B cell (primary cell): ENCODE data around the gene CATSPERZ. TPM values are rescaled to one million over a fixed set of nuclear protein-coding genes. Genes with fewer than 3 reads are reported as not detected.

ENCODE experiments used
- ATAC-seq: fragments of 200-7000 bp; cut with Tn5 transposase; one replicate; pipeline ENCODE4 v1.10.0; 2021; ENCODE audit warnings: low read depth, mild to moderate bottlenecking, moderate number of reproducible peaks, moderate library complexity
- CTCF ChIA-PET: fragments of 350-600 bp; sonication (Branson Sonifier 250); formaldehyde crosslinking; loops from one replicate; lab custom pipeline; 2021; ENCODE audit warnings: antibody characterized with exemption, inconsistent platforms; lab: Charles Lee
- POLR2A ChIA-PET: fragments of 350-600 bp; sonication (Branson Sonifier 250); formaldehyde crosslinking; loops from one replicate; lab custom pipeline; 2021; ENCODE audit warnings: antibody characterized with exemption; lab: Charles Lee
- DNase-seq: peaks from one replicate; pipeline ENCODE4 v3.0.0; 2013
- H2AFZ ChIP-seq: 2 replicates; pipeline ENCODE4 v1.6.1; 2012; ENCODE audit warnings: mild to moderate bottlenecking, low read depth, low read length; ENCODE audit not compliant: insufficient read depth, poor library complexity, severe bottlenecking
- H3K27ac ChIP-seq, 2 donors: 1 replicate in 1 of 2; 2 replicates in 1 of 2; pipeline ENCODE4 v1.5.1; 2012 to 2013; ENCODE audit warnings: low read length in 2 of 2, mild to moderate bottlenecking in 2 of 2, moderate library complexity in 1 of 2
- H3K27me3 ChIP-seq, 4 experiments: fragments of 200-600 bp in 1 of 4; sonication (generic) in 1 of 4; replicated peaks in 1 of 4; 1 replicate in 2 of 4; 2 replicates in 2 of 4; pipeline versions ENCODE4 v1.6.1 to v1.7.0; 2013 to 2016; ENCODE audit warnings: low read length in 3 of 4, mild to moderate bottlenecking in 2 of 4, mixed read lengths in 1 of 4, moderate library complexity in 1 of 4; ENCODE audit not compliant: insufficient read depth in 4 of 4, control insufficient read depth in 3 of 4; ENCODE audit errors: control extremely low read depth in 1 of 4
- H3K36me3 ChIP-seq, 2 experiments: replicated peaks in 1 of 2; 1 replicate in 1 of 2; 2 replicates in 1 of 2; pipeline versions ENCODE4 v1.6.1 to v1.7.1; 2013; ENCODE audit warnings: low read length in 1 of 2; ENCODE audit not compliant: insufficient read depth in 2 of 2, control insufficient read depth in 1 of 2; ENCODE audit errors: control extremely low read depth in 1 of 2, extremely low read depth in 1 of 2
- H3K4me1 ChIP-seq, 2 donors: fragments of 200-600 bp in 1 of 2; sonication (generic) in 1 of 2; 1 replicate in 1 of 2; 2 replicates in 1 of 2; pipeline versions ENCODE4 v1.5.1 to v1.6.1; 2013 to 2017; ENCODE audit warnings: low read length in 2 of 2; ENCODE audit not compliant: control insufficient read depth in 2 of 2, insufficient read depth in 2 of 2
- H3K4me2 ChIP-seq: replicated peaks from 2 replicates; pipeline ENCODE3; 2012; ENCODE audit warnings: mild to moderate bottlenecking, low read depth, low read length; ENCODE audit not compliant: poor library complexity, severe bottlenecking
- H3K4me3 ChIP-seq, 5 experiments: fragments of 200-600 bp in 1 of 5; sonication (generic) in 1 of 5; 1 replicate in 3 of 5; 2 replicates in 2 of 5; pipeline versions ENCODE4 v1.5.1 to v1.7.0; 2011 to 2016; ENCODE audit warnings: low read length in 4 of 5, mild to moderate bottlenecking in 4 of 5, low read depth in 2 of 5, control low read depth in 1 of 5, moderate library complexity in 1 of 5; ENCODE audit not compliant: insufficient read depth in 1 of 5; ENCODE audit errors: control extremely low read depth in 1 of 5, extremely low read depth in 1 of 5
- H3K79me2 ChIP-seq: fragments of 200-600 bp; sonication (generic); one replicate; pipeline ENCODE4 v1.6.0; 2016; ENCODE audit warnings: low read length; ENCODE audit not compliant: control insufficient read depth, insufficient read depth
- H3K9ac ChIP-seq: fragments of 200-600 bp; sonication (generic); 2 replicates; pipeline ENCODE4 v1.6.1; 2017; ENCODE audit warnings: mild to moderate bottlenecking, low read length, moderate library complexity
- H3K9me3 ChIP-seq, 3 donors: one replicate each; pipeline versions ENCODE4 v1.6.1 to v1.7.1; 2013; ENCODE audit warnings: low read length in 2 of 3; ENCODE audit not compliant: control insufficient read depth in 2 of 3, insufficient read depth in 1 of 3; ENCODE audit errors: control extremely low read depth in 1 of 3
- H4K20me1 ChIP-seq: 2 replicates; pipeline ENCODE4 v1.6.0; 2012; ENCODE audit warnings: mild to moderate bottlenecking, low read length; ENCODE audit not compliant: insufficient read depth, control insufficient read depth, poor library complexity, severe bottlenecking
- H3K27ac Mint-ChIP-seq: one replicate; pipeline ENCODE4 v1.8.0; 2021; ENCODE audit warnings: mixed read lengths
- H3K27me3 Mint-ChIP-seq: one replicate; pipeline ENCODE4 v1.8.0; 2021; ENCODE audit warnings: mixed read lengths
- H3K4me1 Mint-ChIP-seq: one replicate; pipeline ENCODE4 v1.8.0; 2021; ENCODE audit warnings: mixed read lengths
- H3K4me3 Mint-ChIP-seq: one replicate; pipeline ENCODE4 v1.8.0; 2021; ENCODE audit warnings: mixed read lengths
- H3K9me3 Mint-ChIP-seq: one replicate; pipeline ENCODE4 v1.8.0; 2022; ENCODE audit warnings: mixed read lengths; ENCODE audit not compliant: insufficient read depth
- EZH2 ChIP-seq: IDR thresholded peaks from 2 replicates; pipeline ENCODE4 v1.6.1; 2012; ENCODE audit warnings: borderline replicate concordance, low read depth, mild to moderate bottlenecking, moderate library complexity, low read length; ENCODE audit not compliant: insufficient read depth, poor library complexity, severe bottlenecking
- WGBS: methylation state at CpG from one replicate; pipeline ENCODE4 v1.1.5; 2013; ENCODE audit warnings: missing lambda C conversion rate; ENCODE audit not compliant: insufficient coverage; 5-methylcytosine and 5-hydroxymethylcytosine counted together
- intact Hi-C: fragments of 100-400 bp; cut with micrococcal nuclease; formaldehyde crosslinking; loops from one replicate; pipeline ENCODE4 v1.10.0; 2022
- polyA plus RNA-seq: library from polyadenylated mRNA; depleted of rRNA; stranded (reverse); fragments of >200 nt; gene quantifications from 2 replicates; pipeline ENCODE4 v1.2.3, GENCODE V29; 2012
- total RNA-seq, 2 donors: library from RNA; stranded (reverse); fragments of 120-200 nt in 1 of 2; gene quantifications; 1 replicate in 1 of 2; 2 replicates in 1 of 2; pipeline versions ENCODE4 v1.2.3 to v1.2.4, GENCODE V29; 2013 to 2022
- TF ChIP-seq, protein P1 (sequence below): fragments of 200-600 bp; IDR thresholded peaks from one replicate; pipeline ENCODE4 v1.8.0; 2022; ENCODE audit warnings: antibody characterized with exemption, mild to moderate bottlenecking

Gene CATSPERZ
- total and polyA plus RNA-seq, 2 donors (not counting 1 experiment from before 2014, with no cell fraction given) = 0.39 TPM; not detected in 1

DNA sequence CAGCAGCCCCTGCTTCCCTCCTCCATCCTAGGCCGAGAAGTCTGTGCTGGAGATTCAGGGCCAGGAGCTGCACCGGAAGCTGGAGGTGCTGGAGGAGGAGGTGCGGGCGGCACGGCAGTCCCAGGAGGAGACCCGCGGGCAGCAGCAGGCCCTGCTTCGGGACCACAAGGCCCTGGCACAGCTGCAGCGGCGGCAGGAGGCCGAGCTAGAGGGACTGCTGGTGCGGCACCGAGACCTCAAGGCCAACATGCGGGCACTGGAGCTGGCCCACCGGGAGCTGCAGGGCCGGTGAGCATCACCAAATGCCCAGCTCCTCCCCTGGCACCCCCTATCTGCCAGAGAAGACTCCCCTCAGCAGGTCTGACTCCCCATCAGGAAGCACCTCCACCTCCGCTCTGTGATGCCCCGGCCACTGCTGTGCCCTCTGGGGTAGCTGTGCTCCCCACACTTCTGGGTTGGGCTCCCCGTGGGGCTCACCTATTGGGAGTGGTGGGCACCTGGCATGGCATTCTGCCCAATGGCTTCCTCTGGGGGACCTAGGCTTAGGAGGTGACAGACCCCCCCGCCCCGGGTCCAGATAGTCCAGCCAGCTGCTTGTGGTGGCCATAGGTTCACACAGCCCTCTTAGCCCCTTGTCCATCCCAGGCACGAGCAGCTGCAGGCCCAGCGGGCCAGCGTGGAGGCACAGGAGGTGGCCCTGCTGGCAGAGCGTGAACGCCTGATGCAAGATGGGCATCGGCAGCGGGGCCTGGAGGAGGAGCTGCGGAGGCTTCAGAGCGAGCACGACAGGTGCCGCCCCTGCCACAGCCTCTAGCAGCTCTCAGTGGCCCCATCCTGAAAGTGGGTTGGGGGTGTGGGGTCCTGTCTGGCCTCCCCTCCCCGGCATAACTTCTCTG lies 52.2 kb downstream of the CATSPERZ start:
- H3K27me3 ChIP-seq = no peaks in the 10 kb centered on the region
- H2AFZ ChIP-seq = no peak overlapping the region
- no peak for ATAC-seq
- peaks cover 0 to 15% of the 10 kb centered on the region in 2 donors for H3K4me1 ChIP-seq
- H3K4me2 ChIP-seq = no peak overlapping the region
- no peaks in the 10 kb centered on the region for H3K9me3 ChIP-seq
- DNase-seq = no peak
- intact Hi-C loops = no loop called here
- H4K20me1 ChIP-seq = peaks cover 21% of the 10 kb centered on the region
- Mint-ChIP-seq H3K4me3 (no peak overlapping the region), H3K27me3 (no peaks in the 10 kb centered on the region), H3K27ac (no peak overlapping the region), H3K9me3 (no peaks in the 10 kb centered on the region), H3K4me1 (peaks cover 11% of the 10 kb centered on the region)
- H3K4me3 ChIP-seq = no peak overlapping the region
- peaks cover 3% of the 10 kb centered on the region for H3K79me2 ChIP-seq
- ChIA-PET POLR2A (interaction anchor here (0.9 kb wide), 1 partner anchor 35 kb away, joined by 3 read pairs; the partner anchor contains the start of genes PRDX5 and TRMT112), CTCF (interaction anchor here (1.3 to 10.2 kb wide), 4 partner anchors 17 to 148 kb away, joined by 4 to 188 read pairs (median 6); partner anchors contain the start of genes PRDX5 and TRMT112)
- 97% methylated on average over 29 of the region's 33 CpGs for WGBS
- no peak overlapping the region for H3K27ac ChIP-seq
- TF ChIP-seq EZH2 = no peak
- no peak overlapping the region for H3K9ac ChIP-seq
- H3K36me3 ChIP-seq = peaks cover 2 to 26% of the 10 kb centered on the region in 2 experiments

DNA sequence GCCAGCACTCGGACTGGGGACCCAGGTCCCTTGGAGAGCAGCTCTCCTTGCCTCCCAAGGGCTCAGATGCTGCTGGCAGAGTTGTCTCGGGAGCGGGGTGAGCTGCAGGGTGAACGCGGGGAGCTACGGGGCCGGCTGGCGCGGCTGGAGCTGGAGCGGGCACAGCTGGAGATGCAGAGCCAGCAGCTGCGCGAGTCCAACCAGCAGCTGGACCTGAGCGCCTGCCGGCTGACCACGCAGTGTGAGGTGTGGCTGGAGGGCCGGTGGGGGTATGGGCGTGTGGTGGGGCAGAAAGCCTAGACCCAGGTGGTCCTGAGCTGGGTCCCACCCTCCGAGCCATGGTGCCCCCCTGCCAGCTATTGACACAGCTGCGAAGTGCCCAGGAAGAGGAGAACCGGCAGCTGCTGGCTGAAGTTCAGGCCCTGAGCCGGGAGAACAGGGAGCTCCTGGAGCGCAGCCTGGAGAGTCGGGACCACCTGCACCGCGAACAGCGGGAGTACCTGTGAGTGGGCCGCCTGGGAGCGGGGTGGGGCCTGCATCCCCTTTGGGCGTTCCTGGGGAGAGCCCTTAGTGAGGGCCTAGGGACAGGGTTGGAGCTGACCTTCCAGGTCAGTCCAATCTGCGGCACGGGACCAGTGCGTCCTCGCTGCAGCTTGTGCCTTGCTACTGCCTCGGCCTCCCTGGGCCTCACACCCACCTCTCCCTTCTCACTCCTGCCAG lies 53.0 kb downstream of the CATSPERZ start:
- 97% methylated on average over 34 of the region's 34 CpGs for WGBS
- intact Hi-C loops = no loop called here
- Histone ChIP-seq H3K4me1 (peaks cover 5 to 23% of the 10 kb centered on the region in 2 donors), H2AFZ (no peak overlapping the region), H3K9me3 (no peaks in the 10 kb centered on the region), H4K20me1 (peaks cover 25% of the 10 kb centered on the region), H3K4me2 (no peak overlapping the region), H3K4me3 (no peak overlapping the region), H3K36me3 (peaks cover 2 to 26% of the 10 kb centered on the region in 2 experiments), H3K27ac (no peak overlapping the region), H3K9ac (no peak overlapping the region), H3K27me3 (no peaks in the 10 kb centered on the region), H3K79me2 (peaks cover 7% of the 10 kb centered on the region)
- ATAC-seq = no peak
- no peak for TF ChIP-seq EZH2
- TF ChIP-seq, protein P1, sequence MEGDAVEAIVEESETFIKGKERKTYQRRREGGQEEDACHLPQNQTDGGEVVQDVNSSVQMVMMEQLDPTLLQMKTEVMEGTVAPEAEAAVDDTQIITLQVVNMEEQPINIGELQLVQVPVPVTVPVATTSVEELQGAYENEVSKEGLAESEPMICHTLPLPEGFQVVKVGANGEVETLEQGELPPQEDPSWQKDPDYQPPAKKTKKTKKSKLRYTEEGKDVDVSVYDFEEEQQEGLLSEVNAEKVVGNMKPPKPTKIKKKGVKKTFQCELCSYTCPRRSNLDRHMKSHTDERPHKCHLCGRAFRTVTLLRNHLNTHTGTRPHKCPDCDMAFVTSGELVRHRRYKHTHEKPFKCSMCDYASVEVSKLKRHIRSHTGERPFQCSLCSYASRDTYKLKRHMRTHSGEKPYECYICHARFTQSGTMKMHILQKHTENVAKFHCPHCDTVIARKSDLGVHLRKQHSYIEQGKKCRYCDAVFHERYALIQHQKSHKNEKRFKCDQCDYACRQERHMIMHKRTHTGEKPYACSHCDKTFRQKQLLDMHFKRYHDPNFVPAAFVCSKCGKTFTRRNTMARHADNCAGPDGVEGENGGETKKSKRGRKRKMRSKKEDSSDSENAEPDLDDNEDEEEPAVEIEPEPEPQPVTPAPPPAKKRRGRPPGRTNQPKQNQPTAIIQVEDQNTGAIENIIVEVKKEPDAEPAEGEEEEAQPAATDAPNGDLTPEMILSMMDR = no peak
- Mint-ChIP-seq H3K9me3 (no peaks in the 10 kb centered on the region), H3K27me3 (no peaks in the 10 kb centered on the region), H3K4me3 (no peak overlapping the region), H3K27ac (no peak overlapping the region), H3K4me1 (peaks cover 16% of the 10 kb centered on the region)
- POLR2A ChIA-PET = interaction anchor here (0.5 to 0.9 kb wide), 2 partner anchors 35 to 1737 kb away, joined by 3 to 5 read pairs; partner anchors contain the start of genes PRDX5 and TRMT112
- CTCF ChIA-PET = interaction anchor here (1.1 to 10.2 kb wide), 7 partner anchors 8 to 1692 kb away, joined by 3 to 188 read pairs (median 11); partner anchors contain the start of genes CCDC88B, PRDX5 and TRMT112
- no peak for DNase-seq
